HepG2 (cell line): ENCODE results near the gene RSAD1.

Source experiments
- BHLHE40 ChIP-seq: IDR thresholded peaks from 2 replicates; pipeline ENCODE4 v1.6.1; 2011; ENCODE audit warnings: low read length, improper control_type of control experiment
- KLF12 ChIP-seq: sonication (generic); formaldehyde crosslinking; IDR thresholded peaks from 2 replicates; pipeline ENCODE4 v1.4.0; 2020; ENCODE audit warnings: missing genetic modification reagents, borderline replicate concordance
- POLR2AphosphoS5 ChIP-seq: IDR thresholded peaks from 2 replicates; pipeline ENCODE4 v1.6.1; 2012; ENCODE audit warnings: low read depth, low read length
- SAFB2 ChIP-seq: sonication (generic); formaldehyde crosslinking; IDR thresholded peaks from 2 replicates; pipeline ENCODE4 v1.5.1; 2020; ENCODE audit warnings: missing genetic modification reagents, low read depth, mild to moderate bottlenecking, borderline replicate concordance
- SMARCE1 ChIP-seq: fragments of 450-650 bp; IDR thresholded peaks from 2 replicates; pipeline ENCODE4 v1.6.1; 2017; ENCODE audit warnings: borderline replicate concordance
- ZNF225 ChIP-seq: sonication (generic); formaldehyde crosslinking; IDR thresholded peaks from 2 replicates; pipeline ENCODE4 v1.4.0; 2020; ENCODE audit warnings: mild to moderate bottlenecking, missing genetic modification reagents
- ZNF780A ChIP-seq: sonication (generic); formaldehyde crosslinking; IDR thresholded peaks from 2 replicates; pipeline ENCODE4 v1.8.0; 2022; ENCODE audit warnings: mild to moderate bottlenecking, missing genetic modification reagents, moderate library complexity
- TF ChIP-seq, protein P1 (sequence below): sonication (generic); formaldehyde crosslinking; IDR thresholded peaks from 2 replicates; pipeline ENCODE4 v1.5.0; 2020; ENCODE audit warnings: mild to moderate bottlenecking, missing genetic modification reagents, moderate library complexity
- TF ChIP-seq, protein P2 (sequence below): conservative IDR thresholded peaks from 2 replicates; pipeline ENCODE4 v1.6.1; 2018; ENCODE audit warnings: missing genetic modification reagents
- TF ChIP-seq, protein P3 (sequence below): sonication (generic); formaldehyde crosslinking; conservative IDR thresholded peaks from 2 replicates; pipeline ENCODE4 v1.8.0; 2022; ENCODE audit warnings: mild to moderate bottlenecking, moderate library complexity, missing genetic modification reagents

DNA sequence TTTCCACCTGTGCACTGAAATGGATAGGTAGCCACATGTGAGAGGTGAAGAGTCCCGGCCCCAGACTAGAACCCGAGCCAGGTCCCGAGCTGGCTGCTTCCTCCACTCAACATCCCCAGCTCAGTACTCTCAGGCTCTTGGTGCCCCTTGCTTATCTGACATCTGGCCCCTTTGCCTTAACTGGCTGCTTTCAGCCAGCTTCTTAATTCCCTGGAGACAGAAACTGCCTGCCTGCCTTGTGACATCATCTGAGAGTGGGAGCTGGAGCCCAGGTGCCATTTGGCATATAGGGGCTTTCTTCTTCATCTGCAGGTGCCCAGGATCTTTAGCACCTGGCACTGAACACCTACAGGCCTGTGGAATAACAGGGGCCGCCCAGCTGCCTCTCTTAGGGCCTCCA lies 18.9 kb upstream of the RSAD1 start:
- 0 out of 2 replicates have a peak, but pooled peaks have one; percentile 12 for TF ChIP-seq SAFB2 (CRISPR knock-in tag)
- no peak for TF ChIP-seq BHLHE40
- no peak for TF ChIP-seq POLR2AphosphoS5
- TF ChIP-seq SMARCE1, result no peak
- TF ChIP-seq, protein P1, sequence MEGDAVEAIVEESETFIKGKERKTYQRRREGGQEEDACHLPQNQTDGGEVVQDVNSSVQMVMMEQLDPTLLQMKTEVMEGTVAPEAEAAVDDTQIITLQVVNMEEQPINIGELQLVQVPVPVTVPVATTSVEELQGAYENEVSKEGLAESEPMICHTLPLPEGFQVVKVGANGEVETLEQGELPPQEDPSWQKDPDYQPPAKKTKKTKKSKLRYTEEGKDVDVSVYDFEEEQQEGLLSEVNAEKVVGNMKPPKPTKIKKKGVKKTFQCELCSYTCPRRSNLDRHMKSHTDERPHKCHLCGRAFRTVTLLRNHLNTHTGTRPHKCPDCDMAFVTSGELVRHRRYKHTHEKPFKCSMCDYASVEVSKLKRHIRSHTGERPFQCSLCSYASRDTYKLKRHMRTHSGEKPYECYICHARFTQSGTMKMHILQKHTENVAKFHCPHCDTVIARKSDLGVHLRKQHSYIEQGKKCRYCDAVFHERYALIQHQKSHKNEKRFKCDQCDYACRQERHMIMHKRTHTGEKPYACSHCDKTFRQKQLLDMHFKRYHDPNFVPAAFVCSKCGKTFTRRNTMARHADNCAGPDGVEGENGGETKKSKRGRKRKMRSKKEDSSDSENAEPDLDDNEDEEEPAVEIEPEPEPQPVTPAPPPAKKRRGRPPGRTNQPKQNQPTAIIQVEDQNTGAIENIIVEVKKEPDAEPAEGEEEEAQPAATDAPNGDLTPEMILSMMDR, result no peak
- TF ChIP-seq, protein P2, sequence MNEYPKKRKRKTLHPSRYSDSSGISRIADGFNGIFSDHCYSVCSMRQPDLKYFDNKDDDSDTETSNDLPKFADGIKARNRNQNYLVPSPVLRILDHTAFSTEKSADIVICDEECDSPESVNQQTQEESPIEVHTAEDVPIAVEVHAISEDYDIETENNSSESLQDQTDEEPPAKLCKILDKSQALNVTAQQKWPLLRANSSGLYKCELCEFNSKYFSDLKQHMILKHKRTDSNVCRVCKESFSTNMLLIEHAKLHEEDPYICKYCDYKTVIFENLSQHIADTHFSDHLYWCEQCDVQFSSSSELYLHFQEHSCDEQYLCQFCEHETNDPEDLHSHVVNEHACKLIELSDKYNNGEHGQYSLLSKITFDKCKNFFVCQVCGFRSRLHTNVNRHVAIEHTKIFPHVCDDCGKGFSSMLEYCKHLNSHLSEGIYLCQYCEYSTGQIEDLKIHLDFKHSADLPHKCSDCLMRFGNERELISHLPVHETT (CRISPR knock-in tag), result no peak
- TF ChIP-seq, protein P3, sequence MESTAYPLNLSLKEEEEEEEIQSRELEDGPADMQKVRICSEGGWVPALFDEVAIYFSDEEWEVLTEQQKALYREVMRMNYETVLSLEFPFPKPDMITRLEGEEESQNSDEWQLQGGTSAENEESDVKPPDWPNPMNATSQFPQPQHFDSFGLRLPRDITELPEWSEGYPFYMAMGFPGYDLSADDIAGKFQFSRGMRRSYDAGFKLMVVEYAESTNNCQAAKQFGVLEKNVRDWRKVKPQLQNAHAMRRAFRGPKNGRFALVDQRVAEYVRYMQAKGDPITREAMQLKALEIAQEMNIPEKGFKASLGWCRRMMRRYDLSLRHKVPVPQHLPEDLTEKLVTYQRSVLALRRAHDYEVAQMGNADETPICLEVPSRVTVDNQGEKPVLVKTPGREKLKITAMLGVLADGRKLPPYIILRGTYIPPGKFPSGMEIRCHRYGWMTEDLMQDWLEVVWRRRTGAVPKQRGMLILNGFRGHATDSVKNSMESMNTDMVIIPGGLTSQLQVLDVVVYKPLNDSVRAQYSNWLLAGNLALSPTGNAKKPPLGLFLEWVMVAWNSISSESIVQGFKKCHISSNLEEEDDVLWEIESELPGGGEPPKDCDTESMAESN (CRISPR knock-in tag), result no peak
- no peak for TF ChIP-seq ZNF225 (CRISPR knock-in tag)
- no peak for TF ChIP-seq ZNF780A (CRISPR knock-in tag)
- TF ChIP-seq KLF12 (CRISPR knock-in tag), result no peak
